ENCODE measurements around the gene ELFN2. TPM values are rescaled to one million over a fixed set of nuclear protein-coding genes. Genes with fewer than 3 reads are reported as not detected.

The ELFN2 gene
- total RNA-seq, 1 experiment from 2014 or later, result 4.0 TPM

DNA sequence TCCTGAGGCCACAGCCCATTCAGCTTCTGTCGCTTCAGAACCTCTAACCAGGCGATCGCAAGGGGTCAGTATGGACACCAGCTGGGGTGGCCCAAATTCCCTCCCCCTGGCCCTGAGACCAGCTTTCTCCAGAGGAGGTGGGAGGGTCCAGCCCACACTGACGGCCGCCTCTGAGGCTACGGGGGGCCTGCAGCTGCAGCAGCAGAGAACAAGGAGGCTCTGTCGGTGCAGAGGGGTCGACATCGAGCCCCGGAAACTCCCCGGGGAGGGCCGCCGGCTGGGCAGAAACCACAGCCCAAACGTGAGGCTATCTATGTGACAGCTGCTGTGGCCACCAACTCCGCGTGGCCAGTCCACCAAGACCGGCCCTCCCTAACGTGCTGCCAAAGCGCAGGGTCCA, 40.8 kb downstream of the ELFN2 start:
- Histone ChIP-seq H3K36me3 (ENCODE audit: control insufficient read depth, insufficient read depth, low read length) (no peaks in the 10 kb centered on the region), H3K4me3 (ENCODE audit: low read depth, low read length) (no peak overlapping the region), H3K27me3 (replicated peaks; ENCODE audit: control insufficient read depth, insufficient read depth, low read length) (no peaks in the 10 kb centered on the region), H3K4me1 (peaks cover 6% of the 10 kb centered on the region; the same call in 1 of the 2 replicates), H3K9me3 (no peaks in the 10 kb centered on the region)
- H3K27me3 Mint-ChIP-seq (ENCODE audit: insufficient read depth, unreplicated experiment), result no peaks in the 10 kb centered on the region
- intact Hi-C loops (cut with micrococcal nuclease; ENCODE audit: unreplicated experiment), result no loop called here
- no TSS peak for BruUV-seq (replicated peaks)
- H3K36me3 Mint-ChIP-seq (ENCODE audit: insufficient read depth, unreplicated experiment), result no peaks in the 10 kb centered on the region
- H3K27ac Mint-ChIP-seq (ENCODE audit: unreplicated experiment), result no peak overlapping the region
- no peak for TF ChIP-seq CTCF (IDR thresholded peaks at IDR 0.05; ENCODE audit: insufficient read depth in 1 of 2, low read depth in 1 of 2, low read length in 1 of 2, severe bottlenecking in 1 of 2, unreplicated experiment in 1 of 2)
- no peaks in the 10 kb centered on the region for H3K9me3 Mint-ChIP-seq (ENCODE audit: unreplicated experiment)
- peaks cover 6% of the 10 kb centered on the region for H3K4me1 Mint-ChIP-seq (ENCODE audit: low read depth, unreplicated experiment)
- ChIA-PET POLR2A (no interaction called here), CTCF (no interaction called here)
- DNase-seq, result no peak
- no peak overlapping the region for H3K4me3 Mint-ChIP-seq (ENCODE audit: unreplicated experiment)

- no peak for TF ChIP-seq CTCF (IDR thresholded peaks at IDR 0.05; ENCODE audit: insufficient read depth in 1 of 2, low read depth in 1 of 2, low read length in 1 of 2, severe bottlenecking in 1 of 2, unreplicated experiment in 1 of 2)
- CTCF ChIA-PET, result no interaction called here
- Mint-ChIP-seq H3K27me3 (ENCODE audit: insufficient read depth, unreplicated experiment) (no peaks in the 10 kb centered on the region), H3K36me3 (ENCODE audit: insufficient read depth, unreplicated experiment) (no peaks in the 10 kb centered on the region), H3K9me3 (ENCODE audit: unreplicated experiment) (no peaks in the 10 kb centered on the region), H3K4me3 (ENCODE audit: unreplicated experiment) (no peak overlapping the region), H3K4me1 (ENCODE audit: low read depth, unreplicated experiment) (peaks cover 6% of the 10 kb centered on the region), H3K27ac (ENCODE audit: unreplicated experiment) (no peak overlapping the region)
- POLR2A ChIA-PET, result no interaction called here
- Histone ChIP-seq H3K9me3 (no peaks in the 10 kb centered on the region), H3K4me3 (ENCODE audit: low read depth, low read length) (no peak overlapping the region), H3K27me3 (replicated peaks; ENCODE audit: control insufficient read depth, insufficient read depth, low read length) (no peaks in the 10 kb centered on the region), H3K36me3 (ENCODE audit: control insufficient read depth, insufficient read depth, low read length) (no peaks in the 10 kb centered on the region), H3K4me1 (peaks cover 9% of the 10 kb centered on the region; the same call in 1 of the 2 replicates)
- intact Hi-C loops (cut with micrococcal nuclease; ENCODE audit: unreplicated experiment), result no loop called here
- no TSS peak for BruUV-seq (replicated peaks)
- DNase-seq, result no peak
Observed at GRCh38 chr22:37384691-37385090, 42.6 kb downstream of the ELFN2 start.

- BruUV-seq (replicated peaks), result no TSS peak
- Histone ChIP-seq H3K27me3 (replicated peaks; ENCODE audit: control insufficient read depth, insufficient read depth, low read length) (no peaks in the 10 kb centered on the region), H3K9me3 (no peaks in the 10 kb centered on the region), H3K36me3 (ENCODE audit: control insufficient read depth, insufficient read depth, low read length) (no peaks in the 10 kb centered on the region), H3K4me1 (peaks cover 8% of the 10 kb centered on the region; the same call in 1 of the 2 replicates), H3K4me3 (ENCODE audit: low read depth, low read length) (no peak overlapping the region)
- no peaks in the 10 kb centered on the region for H3K36me3 Mint-ChIP-seq (ENCODE audit: insufficient read depth, unreplicated experiment)
- ChIA-PET CTCF (interaction anchor here (0.6 to 0.7 kb wide), 2 partner anchors 72 to 1488 kb away, joined by 3 read pairs; no protein-coding TSS in a partner anchor), POLR2A (no interaction called here)
- DNase-seq, result no peak
- no peak for TF ChIP-seq CTCF (IDR thresholded peaks at IDR 0.05; ENCODE audit: insufficient read depth in 1 of 2, low read depth in 1 of 2, low read length in 1 of 2, severe bottlenecking in 1 of 2, unreplicated experiment in 1 of 2)
- no peaks in the 10 kb centered on the region for H3K27me3 Mint-ChIP-seq (ENCODE audit: insufficient read depth, unreplicated experiment)
- H3K9me3 Mint-ChIP-seq (ENCODE audit: unreplicated experiment), result no peaks in the 10 kb centered on the region
- peaks cover 5% of the 10 kb centered on the region for H3K4me1 Mint-ChIP-seq (ENCODE audit: low read depth, unreplicated experiment)
- no peak overlapping the region for H3K4me3 Mint-ChIP-seq (ENCODE audit: unreplicated experiment)
- H3K27ac Mint-ChIP-seq (ENCODE audit: unreplicated experiment), result no peak overlapping the region
- intact Hi-C loops (cut with micrococcal nuclease; ENCODE audit: unreplicated experiment), result no loop called here
Observed at GRCh38 chr22:37383341-37383740, 43.9 kb downstream of the ELFN2 start.

All from Caco-2 (cell line).